ENCODE results near the gene DPP6. TPM values are rescaled to one million over a fixed set of nuclear protein-coding genes. Genes with fewer than 3 reads are reported as not detected.

DPP6 gene
- total and polyA plus RNA-seq, 2 experiments from 2014 or later, result 0.20 to 0.44 TPM

DNA sequence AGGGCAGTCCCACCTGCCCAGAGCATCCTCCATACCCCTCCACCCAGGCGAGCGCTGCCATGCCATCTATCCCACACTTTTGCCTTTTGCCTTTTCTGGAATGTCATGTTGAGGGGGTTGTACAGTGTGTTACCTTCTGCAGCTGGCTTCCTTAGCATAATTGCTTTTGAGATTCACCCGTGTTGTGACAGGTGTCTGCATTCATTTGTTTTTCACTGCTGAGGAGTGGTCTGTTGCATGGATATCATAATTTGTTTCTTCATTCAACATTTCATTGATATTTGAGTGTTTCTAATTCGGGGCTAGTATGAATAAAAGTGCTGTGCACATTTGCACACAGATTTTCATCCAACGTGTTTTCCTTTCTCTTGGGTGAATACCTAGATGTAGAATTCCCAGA, 596.8 kb downstream of the DPP6 start:
- Histone ChIP-seq H3K4me3 (no peak overlapping the region), H4K20me1 (ENCODE audit: insufficient read depth, poor library complexity, severe bottlenecking) (no peaks in the 10 kb centered on the region), H3K36me3 (replicated peaks; ENCODE audit: insufficient read depth, low read depth) (no peaks in the 10 kb centered on the region), H3K27me3 (no peaks in the 10 kb centered on the region), H3K79me2 (no peaks in the 10 kb centered on the region), H3K9me3 (ENCODE audit: low read depth) (no peaks in the 10 kb centered on the region), H3K27ac (no peak overlapping the region), H2AFZ (no peak overlapping the region), H3K9me2 (replicated peaks; ENCODE audit: insufficient read depth) (no peaks in the 10 kb centered on the region), H3K4me1 (ENCODE audit: insufficient read depth) (no peaks in the 10 kb centered on the region), H3K4me2 (no peak overlapping the region)
- 85% methylated on average over 5 of the region's 5 CpGs for WGBS (ENCODE audit: low lambda C conversion rate, missing lambda C conversion rate)
- TF ChIP-seq EZH2phosphoT487 (IDR thresholded peaks at IDR 0.05; ENCODE audit: low read depth, severe bottlenecking, unreplicated experiment) (no peak), EZH2 (IDR thresholded peaks at IDR 0.05; ENCODE audit: borderline replicate concordance) (no peak)
- TF ChIP-seq, protein P1, sequence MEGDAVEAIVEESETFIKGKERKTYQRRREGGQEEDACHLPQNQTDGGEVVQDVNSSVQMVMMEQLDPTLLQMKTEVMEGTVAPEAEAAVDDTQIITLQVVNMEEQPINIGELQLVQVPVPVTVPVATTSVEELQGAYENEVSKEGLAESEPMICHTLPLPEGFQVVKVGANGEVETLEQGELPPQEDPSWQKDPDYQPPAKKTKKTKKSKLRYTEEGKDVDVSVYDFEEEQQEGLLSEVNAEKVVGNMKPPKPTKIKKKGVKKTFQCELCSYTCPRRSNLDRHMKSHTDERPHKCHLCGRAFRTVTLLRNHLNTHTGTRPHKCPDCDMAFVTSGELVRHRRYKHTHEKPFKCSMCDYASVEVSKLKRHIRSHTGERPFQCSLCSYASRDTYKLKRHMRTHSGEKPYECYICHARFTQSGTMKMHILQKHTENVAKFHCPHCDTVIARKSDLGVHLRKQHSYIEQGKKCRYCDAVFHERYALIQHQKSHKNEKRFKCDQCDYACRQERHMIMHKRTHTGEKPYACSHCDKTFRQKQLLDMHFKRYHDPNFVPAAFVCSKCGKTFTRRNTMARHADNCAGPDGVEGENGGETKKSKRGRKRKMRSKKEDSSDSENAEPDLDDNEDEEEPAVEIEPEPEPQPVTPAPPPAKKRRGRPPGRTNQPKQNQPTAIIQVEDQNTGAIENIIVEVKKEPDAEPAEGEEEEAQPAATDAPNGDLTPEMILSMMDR (IDR thresholded peaks at IDR 0.05; ENCODE audit: poor library complexity), result no peak
- no peak for DNase-seq (ENCODE audit: low spot score)

DNA sequence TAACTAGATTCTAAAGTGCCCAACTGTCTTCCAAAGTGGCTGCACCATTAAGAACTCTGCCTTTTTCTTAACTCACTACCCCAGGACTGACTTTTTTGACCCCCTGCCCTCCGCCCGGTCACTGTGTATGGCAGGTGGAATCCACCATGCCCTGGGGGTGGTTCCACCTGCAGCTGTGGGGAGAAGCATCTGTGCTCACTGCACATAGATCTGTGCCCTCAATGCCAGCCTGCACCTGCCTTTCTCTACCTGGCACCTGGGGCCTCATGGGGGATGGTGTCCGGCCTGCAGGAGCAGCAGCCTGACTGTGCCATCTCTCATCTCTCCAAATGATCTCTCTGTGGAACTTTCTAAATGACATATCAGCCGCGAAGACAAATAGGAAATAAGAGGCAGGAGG, 597.2 kb downstream of the DPP6 start:
- H3K4me2 ChIP-seq, result no peak overlapping the region
- no peak overlapping the region for H2AFZ ChIP-seq
- no peak for DNase-seq (ENCODE audit: low spot score)
- no peaks in the 10 kb centered on the region for H3K36me3 ChIP-seq (replicated peaks; ENCODE audit: insufficient read depth, low read depth)
- no peaks in the 10 kb centered on the region for H4K20me1 ChIP-seq (ENCODE audit: insufficient read depth, poor library complexity, severe bottlenecking)
- H3K4me1 ChIP-seq (ENCODE audit: insufficient read depth), result no peaks in the 10 kb centered on the region
- H3K9me2 ChIP-seq (replicated peaks; ENCODE audit: insufficient read depth), result no peaks in the 10 kb centered on the region
- 81% methylated on average over 5 of the region's 5 CpGs for WGBS (ENCODE audit: low lambda C conversion rate, missing lambda C conversion rate)
- no peak overlapping the region for H3K27ac ChIP-seq
- no peaks in the 10 kb centered on the region for H3K27me3 ChIP-seq
- no peaks in the 10 kb centered on the region for H3K79me2 ChIP-seq
- no peak overlapping the region for H3K4me3 ChIP-seq
- TF ChIP-seq EZH2 (IDR thresholded peaks at IDR 0.05; ENCODE audit: borderline replicate concordance) (no peak), EZH2phosphoT487 (IDR thresholded peaks at IDR 0.05; ENCODE audit: low read depth, severe bottlenecking, unreplicated experiment) (no peak)
- TF ChIP-seq, protein P1 (IDR thresholded peaks at IDR 0.05; ENCODE audit: poor library complexity), result no peak
- H3K9me3 ChIP-seq (ENCODE audit: low read depth), result no peaks in the 10 kb centered on the region

DNA sequence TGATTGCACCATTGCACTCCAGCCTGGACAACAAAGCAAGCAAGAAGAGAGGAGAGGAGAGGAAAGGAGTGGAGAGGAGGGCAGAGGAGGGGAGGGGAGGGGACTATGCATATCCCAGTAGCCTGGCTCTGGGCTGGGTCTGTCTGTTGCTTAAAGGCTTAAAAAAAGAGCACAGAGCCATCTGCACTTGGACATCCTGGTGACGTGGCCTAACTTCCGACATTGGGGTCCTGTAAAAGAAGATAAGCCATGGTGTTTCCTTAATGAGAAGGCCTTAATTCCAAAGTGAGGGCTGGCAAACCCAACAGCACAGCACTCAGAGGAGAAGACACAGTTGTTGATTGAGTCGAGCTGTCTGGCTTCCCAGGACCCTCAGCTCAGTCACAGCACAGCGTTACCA, 598.1 kb downstream of the DPP6 start:
- Histone ChIP-seq H3K9me2 (replicated peaks; ENCODE audit: insufficient read depth) (no peaks in the 10 kb centered on the region), H3K4me3 (no peak overlapping the region), H2AFZ (no peak overlapping the region), H3K27ac (no peak overlapping the region), H3K27me3 (no peaks in the 10 kb centered on the region), H3K4me1 (ENCODE audit: insufficient read depth) (no peaks in the 10 kb centered on the region), H3K9me3 (ENCODE audit: low read depth) (no peaks in the 10 kb centered on the region), H3K79me2 (no peaks in the 10 kb centered on the region), H4K20me1 (ENCODE audit: insufficient read depth, poor library complexity, severe bottlenecking) (no peaks in the 10 kb centered on the region), H3K4me2 (no peak overlapping the region), H3K36me3 (replicated peaks; ENCODE audit: insufficient read depth, low read depth) (no peaks in the 10 kb centered on the region)
- TF ChIP-seq EZH2 (IDR thresholded peaks at IDR 0.05; ENCODE audit: borderline replicate concordance) (no peak), EZH2phosphoT487 (IDR thresholded peaks at IDR 0.05; ENCODE audit: low read depth, severe bottlenecking, unreplicated experiment) (no peak)
- TF ChIP-seq, protein P1 (IDR thresholded peaks at IDR 0.05; ENCODE audit: poor library complexity), result no peak
- WGBS (ENCODE audit: low lambda C conversion rate, missing lambda C conversion rate), result 69% methylated on average over 4 of the region's 4 CpGs
- DNase-seq (ENCODE audit: low spot score), result no peak

DNA sequence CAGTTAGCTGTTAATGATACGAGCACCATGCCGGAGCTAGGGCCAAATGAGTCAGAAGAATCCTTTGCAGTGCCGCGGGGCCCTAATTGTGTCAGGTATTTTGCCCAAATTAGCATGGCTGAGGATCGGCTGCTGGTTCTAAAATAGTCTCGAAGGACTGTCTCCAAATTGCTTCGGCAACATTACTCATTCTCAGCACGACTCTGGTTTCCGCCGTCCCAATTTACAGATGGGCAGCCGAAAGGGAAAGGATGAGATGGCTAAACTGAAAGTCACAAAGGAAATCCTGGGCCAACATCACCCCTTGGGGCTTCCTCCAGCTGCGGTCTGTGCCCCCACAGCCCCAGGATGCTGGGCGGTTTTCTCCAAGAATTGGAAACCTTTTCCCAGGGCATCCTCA, 599.3 kb downstream of the DPP6 start:
- 90% methylated on average over 13 of the region's 13 CpGs for WGBS (ENCODE audit: low lambda C conversion rate, missing lambda C conversion rate)
- Histone ChIP-seq H3K4me1 (ENCODE audit: insufficient read depth) (no peaks in the 10 kb centered on the region), H3K4me3 (no peak overlapping the region), H2AFZ (no peak overlapping the region), H3K9me3 (ENCODE audit: low read depth) (no peaks in the 10 kb centered on the region), H3K27me3 (no peaks in the 10 kb centered on the region), H3K9me2 (replicated peaks; ENCODE audit: insufficient read depth) (no peaks in the 10 kb centered on the region), H3K4me2 (no peak overlapping the region), H3K27ac (no peak overlapping the region), H3K36me3 (replicated peaks; ENCODE audit: insufficient read depth, low read depth) (no peaks in the 10 kb centered on the region), H3K79me2 (no peaks in the 10 kb centered on the region), H4K20me1 (ENCODE audit: insufficient read depth, poor library complexity, severe bottlenecking) (no peaks in the 10 kb centered on the region)
- DNase-seq (ENCODE audit: low spot score), result no peak
- TF ChIP-seq EZH2 (IDR thresholded peaks at IDR 0.05; ENCODE audit: borderline replicate concordance) (no peak), EZH2phosphoT487 (IDR thresholded peaks at IDR 0.05; ENCODE audit: low read depth, severe bottlenecking, unreplicated experiment) (no peak)
- TF ChIP-seq, protein P1 (IDR thresholded peaks at IDR 0.05; ENCODE audit: poor library complexity), result no peak
